Ecto neural progenitor cell (in vitro differentiated cells): ENCODE measurements around the gene CGNL1.

Experiments used
- DNase-seq: peaks from one replicate; pipeline ENCODE4 v3.0.0-alpha.2; 2018; ENCODE audit warnings: low spot score

The CGNL1 gene

DNA sequence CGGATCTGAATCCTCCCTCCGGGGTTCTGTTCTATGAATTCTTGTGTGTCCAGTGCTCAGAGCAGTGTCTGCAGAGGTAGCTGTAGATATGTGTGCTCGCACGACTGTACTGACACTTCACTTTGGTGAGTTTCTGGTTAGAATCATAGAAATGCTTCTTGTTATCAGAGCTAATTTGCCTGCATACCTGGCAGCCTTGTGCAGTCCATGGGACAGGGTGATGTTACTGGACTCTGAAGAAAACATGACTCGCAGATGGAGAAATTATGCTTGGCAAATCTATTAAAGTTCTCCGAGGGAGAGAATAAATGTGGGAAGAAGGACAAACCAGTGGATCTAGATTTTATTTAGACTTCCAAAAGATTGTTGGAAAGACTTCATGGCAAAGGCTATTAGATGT is 12.2 kb downstream of the CGNL1 start:
- no peak for DNase-seq

DNA sequence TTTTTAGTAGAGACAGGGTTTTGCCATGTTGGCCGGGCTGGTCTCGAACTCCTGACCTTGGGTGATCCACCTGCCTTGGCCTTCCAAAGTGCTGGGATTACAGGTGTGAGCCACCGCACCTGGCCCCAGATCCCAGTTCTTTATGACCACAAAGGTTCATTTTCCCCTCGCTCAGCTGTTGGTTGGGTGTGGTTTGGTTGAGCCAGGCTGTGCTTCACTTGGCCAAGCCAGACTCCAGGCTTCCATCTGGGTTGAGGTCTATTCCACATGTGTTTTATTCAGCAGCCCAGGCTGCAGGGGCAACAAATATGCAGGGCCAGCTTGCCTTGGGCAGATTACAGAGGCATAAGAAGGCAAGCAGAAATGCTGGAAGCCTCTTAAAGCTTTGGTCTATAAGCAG is 13.7 kb downstream of the CGNL1 start:
- no peak for DNase-seq

DNA sequence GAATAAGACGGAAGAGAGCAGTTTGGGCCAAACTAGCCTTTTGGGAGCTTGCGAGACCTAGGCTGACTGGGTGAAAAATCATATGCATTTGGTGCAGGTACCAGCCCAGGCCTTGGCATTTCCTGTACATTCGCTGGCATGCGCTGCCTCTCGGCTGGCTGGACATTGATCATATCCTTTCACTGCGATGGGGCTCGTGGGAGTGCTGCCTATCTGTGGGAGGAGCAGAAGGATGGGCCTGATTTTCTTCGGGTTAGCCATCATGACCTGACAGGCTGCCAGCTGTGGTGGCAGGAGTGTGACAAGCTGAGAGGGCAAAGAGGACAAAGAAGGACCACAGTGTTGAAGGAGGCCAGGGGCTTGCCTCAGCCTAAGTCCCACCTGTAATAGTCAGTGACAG is 14.3 kb downstream of the CGNL1 start:
- no peak for DNase-seq

DNA sequence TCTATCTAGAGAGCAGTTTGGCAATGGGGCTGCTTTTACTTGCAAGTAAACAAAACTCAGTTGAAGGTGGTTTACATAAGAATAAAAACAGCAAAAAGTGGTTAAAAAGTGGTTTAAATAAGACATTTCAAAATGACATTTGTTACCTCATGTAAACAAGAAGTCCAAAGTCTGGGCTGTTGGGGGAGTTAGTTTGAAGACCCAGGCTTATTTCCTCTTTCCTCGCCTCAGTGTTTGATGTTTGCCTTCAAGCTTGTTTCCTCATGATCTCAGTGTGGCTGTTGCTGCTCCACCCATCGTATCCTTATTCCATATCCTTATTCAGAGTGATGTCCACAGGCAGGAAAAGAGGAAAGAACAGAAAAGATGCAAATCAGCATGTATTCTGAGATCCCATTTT is 15.2 kb downstream of the CGNL1 start:
- DNase-seq, result no peak

DNA sequence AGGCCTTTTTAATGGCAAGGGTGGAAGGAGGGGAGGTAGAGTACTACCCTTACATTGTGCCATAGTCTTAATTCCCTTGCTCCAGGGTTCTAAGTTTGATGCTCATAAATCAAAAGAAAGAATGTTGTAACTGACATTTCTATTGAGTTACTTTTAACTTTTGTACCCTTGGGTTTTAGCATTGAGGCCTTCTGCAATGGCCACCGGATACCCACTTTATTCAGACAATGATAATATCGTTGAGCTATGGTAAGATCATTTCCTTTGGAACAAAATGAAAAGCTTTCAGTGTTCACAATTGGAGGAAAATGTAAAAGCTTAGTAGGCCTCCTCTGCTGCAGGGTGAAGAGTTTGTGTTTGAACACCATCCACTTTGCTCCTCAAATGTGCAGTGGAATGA is 16.8 kb downstream of the CGNL1 start:
- no peak for DNase-seq

DNA sequence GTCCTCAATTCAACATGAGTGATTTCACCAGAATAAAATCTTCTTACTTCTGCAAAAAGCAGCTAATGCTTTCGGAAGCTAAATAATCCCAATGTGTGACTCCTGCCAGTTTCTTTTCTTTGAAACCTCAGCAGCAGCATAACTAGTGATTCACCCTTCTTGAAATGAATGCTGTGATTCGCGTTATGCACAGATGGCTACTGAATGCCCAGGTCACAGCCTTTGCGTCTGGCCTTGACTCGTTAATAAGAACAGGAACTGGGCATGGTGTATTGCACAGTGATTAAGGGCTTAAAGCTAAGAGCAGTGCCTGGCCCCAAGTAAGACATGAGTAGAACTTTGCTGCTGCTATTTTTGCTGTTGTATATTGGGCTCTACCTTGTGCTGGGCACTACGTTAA is 19.0 kb downstream of the CGNL1 start:
- no peak for DNase-seq

DNA sequence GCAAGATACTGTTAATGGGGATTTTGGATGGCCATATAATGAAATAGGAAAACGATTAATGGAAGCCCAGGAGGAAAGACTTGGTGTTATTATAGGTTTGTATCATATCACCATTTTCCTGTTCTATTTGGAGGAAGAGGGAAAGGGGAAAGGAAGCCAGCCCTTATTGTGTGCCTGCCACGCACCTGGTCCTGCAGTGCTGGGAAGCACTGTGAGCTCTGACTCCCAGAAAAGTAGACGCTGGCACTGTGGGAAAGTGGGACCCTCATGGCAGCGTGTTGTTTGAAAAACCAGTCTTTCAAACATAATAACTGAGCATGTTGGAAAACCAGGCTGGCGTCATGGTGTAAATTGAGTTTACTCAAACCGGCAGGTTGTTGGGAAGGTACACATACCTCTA is 22.0 kb downstream of the CGNL1 start:
- no peak for DNase-seq

DNA sequence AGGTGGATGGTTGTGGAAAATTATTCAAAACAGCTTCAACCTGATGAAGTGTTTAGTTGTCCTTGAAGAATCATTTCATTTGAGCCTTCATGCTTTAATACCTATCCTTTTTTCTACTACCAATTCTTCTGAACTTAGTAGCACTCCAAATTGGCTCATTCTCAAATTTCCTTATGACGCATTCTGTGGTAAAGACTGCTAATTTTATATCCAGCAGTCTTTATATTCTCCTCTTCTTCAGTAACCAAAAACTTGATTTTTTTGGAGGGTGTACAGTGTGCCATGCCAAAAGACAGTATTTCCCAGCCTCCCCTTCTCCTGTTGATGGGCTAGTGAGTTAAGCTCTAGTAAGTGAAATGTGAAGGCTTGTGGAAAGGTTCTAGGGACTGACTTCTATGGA is 25.2 kb downstream of the CGNL1 start:
- DNase-seq, result no peak

DNA sequence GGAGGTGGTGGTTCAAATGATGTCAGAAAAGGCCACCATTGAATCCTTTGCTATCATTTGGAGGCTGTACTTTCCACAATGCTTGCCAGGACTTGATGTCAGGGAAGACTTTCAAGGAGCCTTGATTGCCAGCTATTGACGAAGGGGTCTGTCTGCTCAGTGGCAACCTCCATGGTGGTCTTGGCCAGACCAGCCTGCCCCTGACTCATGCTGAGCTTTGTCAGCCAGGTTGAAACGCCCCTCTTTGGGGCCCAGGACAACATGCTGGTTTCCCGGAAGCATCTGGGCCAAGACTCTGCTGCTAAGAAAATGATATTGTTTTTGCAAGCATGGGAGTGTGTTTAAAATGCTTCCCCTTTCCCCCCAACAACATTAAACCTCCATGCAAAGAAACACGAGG is 26.7 kb downstream of the CGNL1 start:
- no peak for DNase-seq

DNA sequence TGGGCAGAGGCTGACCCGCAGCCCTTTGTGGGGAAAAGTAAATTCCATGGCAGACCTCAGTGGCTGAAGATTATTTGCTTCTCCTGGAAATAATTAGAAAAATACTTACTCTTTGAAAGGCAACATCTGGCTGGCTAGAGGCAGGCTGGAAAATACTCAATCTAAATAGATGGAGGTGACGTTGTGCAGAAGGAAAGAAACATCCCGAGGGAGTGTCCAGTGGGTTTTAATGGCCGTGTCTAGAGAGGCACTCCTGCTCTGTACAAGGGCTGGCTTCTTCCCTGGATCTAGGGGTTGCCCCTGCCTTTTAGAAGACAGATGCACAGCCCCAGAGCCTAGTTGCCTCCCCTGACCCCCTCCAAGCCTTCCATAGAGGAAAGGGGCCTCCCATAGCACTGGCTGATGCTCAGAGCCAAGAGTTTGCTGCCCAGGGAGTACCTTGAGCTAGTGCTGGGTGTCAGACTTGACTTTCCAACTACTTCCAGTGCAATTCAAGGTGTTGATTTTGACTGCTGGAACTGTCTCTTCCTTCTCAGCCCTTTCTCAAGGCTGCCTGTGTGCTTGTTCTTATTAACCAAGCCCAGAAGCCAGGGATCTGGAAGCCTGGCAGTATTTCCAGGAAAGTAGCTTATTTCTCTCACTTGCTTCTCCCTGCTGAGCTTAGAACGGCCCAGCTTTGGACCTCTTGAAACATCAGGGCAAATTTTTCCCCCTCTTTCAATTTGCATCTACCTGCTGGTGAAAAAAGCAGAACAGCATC is 27.4 kb downstream of the CGNL1 start:
- DNase-seq, result no peak

DNA sequence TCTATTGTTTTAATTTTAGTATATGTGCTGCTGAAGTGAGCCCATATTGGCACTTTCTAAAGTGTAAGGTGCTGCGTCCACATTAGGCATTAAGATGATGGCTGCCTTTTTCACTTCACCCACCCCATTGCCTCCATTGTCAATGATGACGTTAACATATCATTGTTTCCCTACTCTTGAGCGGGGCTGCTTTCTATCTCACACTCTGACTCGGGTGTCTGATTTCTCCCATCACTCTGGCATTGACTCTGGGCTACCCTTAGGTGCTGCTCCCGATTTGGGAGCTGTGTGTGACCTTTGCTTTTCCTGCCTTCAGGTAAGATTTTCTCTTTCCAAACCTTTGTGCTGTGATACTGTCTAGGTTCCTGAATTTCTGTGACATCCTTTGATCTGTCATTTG is 28.8 kb downstream of the CGNL1 start:
- DNase-seq, result no peak

DNA sequence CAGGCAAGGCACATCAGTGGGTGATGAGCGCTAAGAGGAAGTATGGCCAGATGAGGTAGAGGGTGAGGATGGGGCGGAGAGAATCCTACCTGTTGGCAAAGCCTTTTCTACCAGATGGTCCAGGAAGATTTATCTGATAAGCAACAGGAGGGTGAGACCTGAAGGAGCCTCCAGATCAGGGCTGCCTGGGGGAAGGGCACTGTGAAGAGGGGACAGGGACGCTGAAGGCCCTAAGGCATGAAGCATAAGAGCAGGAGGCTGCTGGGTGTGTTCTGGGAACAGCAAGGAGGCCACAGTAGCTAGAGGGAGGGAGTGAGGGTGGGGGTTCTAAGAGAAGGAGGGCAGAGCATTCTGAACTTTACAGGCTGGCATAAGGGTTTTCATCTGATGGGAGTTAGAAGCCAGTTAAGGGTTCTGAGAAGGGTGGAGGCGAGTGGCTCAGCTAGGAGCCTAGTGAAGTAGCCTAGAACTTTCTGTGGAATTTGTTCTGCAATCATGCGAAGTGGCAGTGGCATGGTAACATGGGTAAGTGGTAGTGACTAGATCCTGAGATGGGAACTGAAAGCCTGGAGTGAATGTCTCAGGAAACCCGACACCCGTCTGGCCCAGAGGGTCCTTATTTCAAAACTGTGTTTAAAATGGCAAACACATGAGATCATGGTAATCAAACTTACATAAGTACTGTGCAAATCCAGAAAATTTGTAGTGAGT is 29.9 kb downstream of the CGNL1 start:
- DNase-seq, result no peak

DNA sequence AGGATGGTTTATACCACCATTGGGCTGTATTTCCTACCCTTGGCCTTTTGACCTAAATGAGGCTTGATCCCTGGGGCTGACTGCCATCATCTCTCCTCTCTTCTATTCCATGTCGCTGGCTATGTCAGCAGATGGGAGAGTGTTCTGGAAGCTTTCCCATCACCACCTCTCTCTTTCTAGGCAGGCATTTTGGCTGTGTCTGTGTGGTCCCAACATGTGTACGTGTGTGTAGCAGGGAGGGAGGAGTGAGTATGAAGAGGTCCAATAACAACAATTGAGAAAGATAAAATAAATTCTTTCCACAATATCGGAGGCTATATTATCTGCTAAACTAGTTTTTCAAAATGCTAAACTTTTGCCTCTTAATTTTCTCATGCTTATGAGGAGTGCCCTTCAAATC is 34.1 kb downstream of the CGNL1 start:
- DNase-seq, result no peak

DNA sequence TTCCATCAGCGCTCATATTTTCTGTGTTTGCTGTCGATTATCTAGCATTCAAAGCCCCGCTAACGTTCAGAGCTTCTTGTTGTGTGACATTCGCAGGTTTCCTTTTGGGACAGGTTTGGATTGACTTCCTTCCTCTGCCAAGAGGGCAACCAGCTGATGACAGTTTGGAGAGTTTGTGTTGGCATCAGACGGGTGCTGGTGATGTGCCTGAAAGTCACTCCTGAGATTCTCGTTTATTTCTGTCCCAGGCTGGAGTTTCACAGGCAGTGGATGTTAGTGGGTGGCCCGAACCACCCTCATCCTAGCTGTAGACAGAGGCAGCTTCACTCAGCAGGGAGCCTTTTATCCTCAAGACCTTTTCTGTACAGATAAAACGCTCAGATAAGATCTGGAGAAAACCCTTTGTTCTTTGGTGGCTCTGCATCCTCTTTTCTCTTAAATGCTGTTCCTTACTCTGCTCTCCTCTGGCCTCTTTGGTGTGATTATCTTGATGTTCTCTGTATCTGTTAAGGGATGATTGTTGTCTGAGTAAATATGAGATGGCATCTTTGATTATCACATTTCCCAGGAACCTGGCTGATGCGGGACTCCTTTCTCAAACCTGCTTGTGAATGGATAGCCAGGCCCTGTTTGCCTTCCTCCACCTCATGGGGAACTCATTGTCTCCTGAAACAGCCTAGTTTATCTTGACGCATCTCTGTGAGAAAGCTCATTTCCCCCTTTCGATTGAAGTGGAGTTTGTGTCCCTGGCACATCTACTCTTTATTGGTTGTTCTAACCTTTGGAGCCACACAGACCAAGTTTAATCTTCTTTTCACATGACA is 35.9 kb downstream of the CGNL1 start:
- no peak for DNase-seq

DNA sequence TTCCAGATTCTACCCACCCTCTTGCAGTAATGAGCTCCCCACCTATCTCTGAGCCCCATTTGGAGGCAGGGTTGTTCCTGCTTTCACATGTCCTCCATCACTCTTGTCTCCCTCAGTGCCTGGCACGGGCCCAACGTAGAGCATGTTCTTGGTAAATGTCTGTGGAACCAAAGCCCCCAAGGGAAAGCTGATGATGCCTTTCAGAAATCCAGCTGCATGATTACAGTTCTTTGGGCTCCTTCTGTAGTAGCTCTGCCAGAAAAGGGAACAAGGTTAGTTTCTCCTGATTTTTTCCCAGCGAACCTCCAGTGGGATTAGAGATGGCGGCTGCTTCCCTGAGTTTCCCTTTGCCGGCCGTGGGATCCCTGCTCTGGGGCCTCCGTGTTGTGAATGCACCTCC is 39.3 kb downstream of the CGNL1 start:
- no peak for DNase-seq

DNA sequence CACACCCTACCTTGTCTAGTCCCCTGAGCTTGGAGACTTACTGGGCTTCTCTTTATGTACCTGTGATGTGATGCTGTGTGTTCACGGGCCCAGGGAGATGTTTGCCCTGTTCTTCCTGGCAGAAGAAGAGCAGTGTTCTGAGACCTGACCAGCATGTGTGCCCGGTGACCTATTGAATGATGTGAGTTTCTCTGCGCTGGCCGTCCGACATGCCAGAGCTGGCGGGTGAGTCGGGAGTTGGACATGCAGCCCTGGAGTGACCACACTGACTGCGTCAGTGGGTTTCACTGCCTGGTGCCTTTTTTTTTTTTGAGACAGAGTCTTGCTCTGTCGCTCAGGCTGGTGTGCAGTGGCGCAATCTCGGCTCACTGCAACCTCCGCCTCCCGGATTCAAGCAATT is 42.3 kb downstream of the CGNL1 start:
- no peak for DNase-seq

DNA sequence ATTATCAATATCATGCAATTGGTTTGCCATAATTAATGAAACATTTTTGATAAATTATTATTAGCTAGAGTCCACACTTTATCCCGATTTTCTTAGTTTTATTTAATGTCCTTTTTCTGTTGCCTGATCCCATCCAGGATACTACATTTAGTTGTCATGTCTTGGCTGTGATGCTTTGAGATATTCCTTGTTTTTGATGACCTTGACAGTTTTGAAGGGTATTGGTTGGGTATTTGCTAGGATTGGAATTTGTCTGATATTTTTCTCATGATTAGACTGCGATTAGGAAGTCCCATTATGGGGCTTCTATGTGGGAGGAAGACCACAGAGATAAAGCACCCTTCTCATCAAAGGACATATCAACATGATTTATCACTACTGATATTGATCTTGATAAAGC is 43.0 kb downstream of the CGNL1 start:
- no peak for DNase-seq

DNA sequence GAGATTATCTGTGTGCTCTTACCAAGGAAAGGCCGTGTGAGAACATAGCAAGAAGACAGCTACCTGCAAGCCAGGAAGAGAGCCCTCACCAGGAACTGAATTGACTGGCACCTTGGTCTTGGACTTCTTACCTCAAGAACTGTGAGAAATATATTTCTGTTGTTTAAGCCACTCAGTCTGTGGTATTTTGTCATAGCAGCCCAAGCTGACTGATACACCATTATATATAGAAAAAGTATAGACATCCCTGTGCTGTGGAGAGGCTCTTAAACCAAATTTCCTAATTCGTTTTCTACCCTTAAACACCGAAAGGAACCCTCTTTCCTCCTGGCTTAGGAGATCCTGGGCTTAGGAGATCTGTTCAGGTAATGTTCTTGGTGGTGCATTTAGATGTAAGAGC is 44.8 kb downstream of the CGNL1 start:
- DNase-seq, result no peak

DNA sequence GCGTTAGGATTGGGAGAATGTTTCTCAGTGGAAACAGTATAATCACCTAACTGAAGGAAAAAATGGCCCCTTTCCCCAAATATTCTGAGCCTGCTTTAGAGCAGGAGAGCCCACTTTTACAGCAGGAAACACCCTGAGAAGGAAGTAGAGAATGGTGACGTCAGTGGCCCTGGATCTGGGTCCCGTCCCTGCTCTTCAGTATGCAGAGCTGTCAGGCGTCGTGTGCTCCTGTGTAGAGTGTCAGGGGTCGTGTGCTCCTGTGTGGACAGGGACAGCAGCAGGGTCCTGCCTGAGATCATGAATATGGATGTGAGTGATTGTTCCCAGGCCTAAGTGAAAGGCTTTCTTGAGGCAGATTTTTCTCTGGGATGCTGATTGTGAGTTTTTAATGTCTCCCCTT is 45.2 kb downstream of the CGNL1 start:
- no peak for DNase-seq

DNA sequence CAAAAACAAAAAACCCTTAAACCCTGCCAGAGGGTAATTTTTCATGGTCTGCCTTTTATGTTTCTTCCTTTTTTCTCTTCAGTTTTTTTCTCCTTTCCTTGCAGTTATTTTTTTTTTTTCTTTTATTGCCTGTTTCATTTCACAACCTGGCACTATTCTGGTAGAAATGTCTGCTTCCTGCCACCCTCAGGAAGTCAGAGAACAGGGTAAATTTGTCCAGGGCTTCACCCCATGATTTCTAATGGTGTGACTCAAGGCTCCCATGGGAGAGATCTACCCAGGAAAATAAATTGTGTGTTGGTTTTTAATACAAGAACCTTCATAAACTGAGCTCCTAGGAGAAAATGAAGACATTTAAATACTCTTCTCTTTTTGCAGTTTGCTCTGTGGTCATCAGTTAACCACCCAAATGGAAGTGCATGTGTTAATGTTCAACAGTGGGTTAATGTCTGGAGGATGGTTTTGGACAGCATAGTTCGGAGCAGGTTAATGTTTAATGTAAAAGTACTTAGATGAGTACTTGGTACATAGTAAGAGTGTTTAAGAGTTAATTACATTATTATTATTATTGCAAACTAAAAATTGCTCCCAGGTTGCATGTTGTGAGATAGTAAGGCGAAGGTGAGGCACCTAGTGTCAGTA is 45.9 kb downstream of the CGNL1 start:
- DNase-seq, result no peak

DNA sequence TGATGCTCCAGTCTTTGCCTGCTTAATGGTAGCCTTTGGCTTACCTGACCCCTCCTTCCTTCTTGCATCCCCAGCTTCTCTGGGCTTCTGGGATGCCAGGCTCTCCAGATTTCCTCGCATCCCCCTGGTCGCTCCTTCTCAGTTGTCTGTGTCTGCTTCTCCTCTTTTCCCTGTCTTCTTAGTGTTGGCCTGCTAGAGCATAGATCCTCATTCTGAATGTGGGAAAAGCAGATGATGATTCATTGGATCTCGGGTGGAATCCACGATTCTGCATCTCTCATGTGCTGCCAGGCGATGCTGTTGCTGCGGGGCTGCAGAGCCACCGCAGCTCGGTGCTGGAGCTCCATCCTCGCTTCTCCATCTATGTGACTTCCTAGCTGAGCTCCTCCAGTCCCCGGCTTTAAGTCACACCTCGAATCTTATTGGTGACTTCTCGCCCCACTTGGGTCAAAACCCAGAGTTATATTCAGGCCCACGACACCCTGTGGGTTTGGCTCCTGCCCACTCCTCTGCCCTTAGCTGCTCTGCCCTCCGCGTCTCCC is 47.4 kb downstream of the CGNL1 start:
- no peak for DNase-seq
